Measurements from ENCODE around the gene CCDC102A.

Gene CCDC102A

GRCh38 chr16:57476546-57477410 is 59.6 kb downstream of the CCDC102A start:
- no peak for DNase-seq

DNA sequence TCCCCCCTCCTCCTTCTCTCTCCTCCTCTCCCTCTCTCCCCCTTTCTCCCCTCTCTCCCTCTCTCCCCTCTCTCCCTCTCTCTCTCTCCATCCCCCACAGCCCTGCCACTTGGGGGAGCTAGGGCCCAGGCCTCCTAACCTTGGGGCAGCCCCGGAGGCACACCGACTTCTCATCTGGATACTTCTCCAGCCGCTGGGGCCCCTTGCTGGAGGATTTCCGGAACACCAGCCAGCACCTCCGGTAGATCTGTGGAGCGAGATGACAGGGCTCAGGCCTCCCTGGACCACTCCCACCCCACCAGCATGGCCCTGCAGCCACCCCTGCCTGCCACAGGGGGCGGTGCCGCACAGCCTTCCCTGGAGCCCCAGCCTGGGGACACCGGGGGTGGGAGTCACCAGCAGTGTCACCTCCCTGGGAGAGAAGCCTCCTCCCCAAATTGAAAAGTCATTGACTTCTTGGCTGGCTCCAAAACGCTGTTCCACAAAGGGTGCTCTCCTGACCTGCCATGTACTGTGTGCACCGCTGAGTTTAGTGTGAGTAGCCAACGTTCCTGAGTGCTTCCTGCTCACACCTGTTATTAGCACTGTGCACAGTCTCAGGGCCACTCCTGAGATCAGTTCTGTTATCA is 60.5 kb downstream of the CCDC102A start:
- DNase-seq = peak; percentile 55

- DNase-seq = peak; percentile 24
These were observed 61.4 kb downstream of the CCDC102A start for GRCh38 chr16:57474671-57475661.

DNA sequence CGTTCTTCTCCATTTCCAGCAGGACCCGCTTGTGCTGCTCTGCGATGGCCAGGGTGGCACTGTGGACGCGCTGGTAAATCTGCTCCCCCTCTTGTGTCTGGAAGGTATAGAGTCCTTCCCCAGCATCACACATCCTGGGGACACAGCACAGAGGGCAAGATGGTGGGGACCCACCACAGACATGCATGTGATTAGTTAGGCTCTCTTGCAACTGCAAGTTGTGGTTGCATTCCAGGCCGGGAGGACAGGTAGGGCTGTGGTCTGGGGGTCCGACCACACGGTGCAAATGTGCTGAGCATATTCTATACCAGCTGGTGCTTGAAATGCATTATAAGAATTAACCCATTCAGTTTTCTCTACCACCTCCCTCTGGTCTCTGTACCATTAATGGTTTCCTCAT is 62.5 kb downstream of the CCDC102A start:
- no peak for DNase-seq

- no peak for DNase-seq
These were observed 63.1 kb downstream of the CCDC102A start for GRCh38 chr16:57473176-57473840.

GRCh38 chr16:57472665-57473060 is 63.7 kb downstream of the CCDC102A start:
- no peak for DNase-seq

GRCh38 chr16:57471852-57472664 is 64.3 kb downstream of the CCDC102A start:
- no peak for DNase-seq

GRCh38 chr16:57471209-57471608 is 65.2 kb downstream of the CCDC102A start:
- no peak for DNase-seq

- no peak for DNase-seq
These were observed 65.7 kb downstream of the CCDC102A start for GRCh38 chr16:57470711-57471110.

DNA sequence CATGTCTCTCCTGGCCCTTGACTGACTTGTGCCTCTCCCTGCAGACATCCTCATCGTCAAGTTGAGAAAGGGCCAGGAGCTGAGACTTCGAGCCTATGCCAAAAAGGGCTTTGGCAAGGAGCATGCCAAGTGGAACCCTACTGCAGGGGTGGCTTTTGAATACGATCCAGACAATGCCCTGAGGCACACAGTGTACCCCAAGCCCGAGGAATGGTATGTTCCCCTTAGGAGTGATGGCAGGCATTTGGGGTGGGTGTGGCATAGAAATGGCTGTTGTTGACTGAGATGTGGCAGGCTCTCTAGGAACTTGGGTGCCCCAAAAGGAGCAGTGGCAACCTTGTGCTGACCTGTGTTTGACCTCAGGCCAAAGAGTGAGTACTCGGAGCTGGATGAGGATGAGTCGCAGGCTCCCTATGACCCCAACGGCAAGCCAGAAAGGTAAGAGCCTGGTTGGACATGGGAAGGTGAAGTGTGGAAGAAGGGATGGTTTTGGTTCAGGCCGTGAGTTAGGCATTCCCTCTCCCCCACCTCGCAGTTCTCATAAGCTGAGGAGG is 66.4 kb downstream of the CCDC102A start:
- DNase-seq = no peak

DNA sequence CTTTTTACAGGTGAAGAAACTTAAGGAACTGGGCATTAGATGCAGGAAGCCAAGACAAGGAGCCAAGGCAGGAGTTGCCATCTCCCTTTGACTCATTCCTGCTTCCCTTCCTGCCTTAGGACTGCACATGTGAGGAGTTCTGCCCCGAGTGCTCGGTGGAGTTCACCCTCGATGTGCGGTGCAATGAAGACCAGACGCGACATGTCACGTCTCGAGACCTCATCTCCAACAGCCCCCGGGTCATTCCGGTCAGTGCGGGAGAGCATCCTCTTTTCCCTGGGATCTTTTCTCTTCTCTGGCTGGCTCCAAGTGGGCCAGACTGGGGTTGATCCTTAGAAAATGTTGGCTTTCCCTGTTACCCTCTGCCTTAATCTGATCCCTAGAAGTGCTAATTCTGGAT is 67.3 kb downstream of the CCDC102A start:
- DNase-seq = no peak

DNA sequence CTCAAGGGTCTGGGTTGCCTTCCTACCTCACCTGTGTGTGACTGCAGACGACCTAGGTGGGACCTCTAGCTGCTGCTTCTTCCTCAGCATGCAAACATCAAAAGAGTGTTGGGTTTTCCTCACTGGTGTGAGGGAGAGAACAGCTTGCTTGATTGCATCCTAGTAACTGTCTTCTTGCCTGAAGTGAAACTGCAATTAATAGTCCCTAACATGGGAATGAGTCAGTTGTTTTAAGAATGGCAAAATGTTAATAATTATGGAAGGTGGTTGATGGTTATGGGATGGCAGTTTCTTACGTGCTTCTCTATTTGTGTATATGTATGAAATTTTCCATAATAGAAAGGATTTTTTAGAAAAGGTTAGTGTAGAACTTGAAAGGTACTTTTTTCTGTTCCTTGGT is 68.0 kb downstream of the CCDC102A start:
- DNase-seq = no peak

GRCh38 chr16:57464523-57464922 is 71.8 kb downstream of the CCDC102A start:
- DNase-seq = no peak

- no peak for DNase-seq
These were observed 73.4 kb downstream of the CCDC102A start for GRCh38 chr16:57462978-57463362.

DNA sequence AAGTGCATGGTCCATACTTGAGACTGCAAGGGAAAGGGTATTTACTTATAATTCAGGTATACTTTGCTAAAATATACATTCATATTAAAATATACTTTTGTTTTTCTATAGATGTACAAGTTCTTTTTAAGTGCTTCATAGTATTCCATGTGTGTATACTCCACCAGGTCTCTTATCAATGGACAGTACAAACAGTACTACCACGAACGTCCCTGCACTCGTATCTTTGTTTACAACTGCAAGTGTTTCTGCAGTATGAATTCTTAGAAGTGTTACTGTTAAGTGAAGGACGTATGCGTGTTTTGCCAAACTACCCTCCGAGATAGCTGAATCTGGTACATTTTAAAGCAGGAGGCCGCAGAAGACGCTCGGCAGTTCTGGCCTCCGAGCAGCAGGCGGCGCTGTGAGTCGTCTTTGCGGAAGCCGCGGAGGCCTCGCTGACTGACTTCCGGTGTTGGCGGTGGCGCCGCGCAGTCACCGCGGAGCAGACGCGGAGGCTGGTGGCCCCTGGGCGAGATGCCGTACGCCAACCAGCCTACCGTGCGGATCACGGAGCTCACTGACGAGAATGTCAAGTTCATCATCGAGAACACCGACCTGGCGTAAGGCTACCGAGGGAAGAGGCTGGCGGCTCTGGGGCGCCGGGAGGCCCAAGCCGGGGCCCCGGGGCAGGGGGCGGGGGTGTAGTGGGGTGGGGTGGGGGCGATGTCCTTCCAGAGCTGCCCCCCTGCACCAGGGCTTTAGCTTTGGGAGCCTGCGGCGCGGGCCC is 74.0 kb downstream of the CCDC102A start, which contains the start of gene POLR2C:
Gene POLR2C (plus strand): TSS at position 471 of the 769 bp plus-strand sequence. CDS start 46 bp downstream, at position 517.
- DNase-seq = peak; percentile 81
